BLaER1 (cell line): ENCODE measurements around the gene BAX.

Experiments
- H3K27ac ChIP-seq: shearing (Covaris generic); formaldehyde crosslinking; 2 replicates; pipeline ENCODE4 v1.8.1; 2022
- H3K27me3 ChIP-seq: shearing (Covaris generic); formaldehyde crosslinking; 2 replicates; pipeline ENCODE4 v1.8.1; 2022
- H3K36me3 ChIP-seq: shearing (Covaris generic); formaldehyde crosslinking; 2 replicates; pipeline ENCODE4 v1.8.1; 2022
- H3K4me1 ChIP-seq: shearing (Covaris generic); formaldehyde crosslinking; 2 replicates; pipeline ENCODE4 v1.8.1; 2022
- H3K4me2 ChIP-seq: shearing (Covaris generic); formaldehyde crosslinking; 2 replicates; pipeline ENCODE4 v1.8.1; 2022
- H3K4me3 ChIP-seq: shearing (Covaris generic); formaldehyde crosslinking; 2 replicates; pipeline ENCODE4 v1.8.1; 2022
- H3K9ac ChIP-seq: shearing (Covaris generic); formaldehyde crosslinking; 2 replicates; pipeline ENCODE4 v1.8.1; 2022
- H3K9me3 ChIP-seq: shearing (Covaris generic); formaldehyde crosslinking; 2 replicates; pipeline ENCODE4 v1.8.1; 2022
- H4K20me1 ChIP-seq: shearing (Covaris generic); formaldehyde crosslinking; 2 replicates; pipeline ENCODE4 v1.8.1; 2022
- Cebpa-rat ChIP-seq: shearing (Covaris generic); IDR thresholded peaks from 2 replicates; pipeline ENCODE4 v1.8.1; 2022

BAX gene

DNA sequence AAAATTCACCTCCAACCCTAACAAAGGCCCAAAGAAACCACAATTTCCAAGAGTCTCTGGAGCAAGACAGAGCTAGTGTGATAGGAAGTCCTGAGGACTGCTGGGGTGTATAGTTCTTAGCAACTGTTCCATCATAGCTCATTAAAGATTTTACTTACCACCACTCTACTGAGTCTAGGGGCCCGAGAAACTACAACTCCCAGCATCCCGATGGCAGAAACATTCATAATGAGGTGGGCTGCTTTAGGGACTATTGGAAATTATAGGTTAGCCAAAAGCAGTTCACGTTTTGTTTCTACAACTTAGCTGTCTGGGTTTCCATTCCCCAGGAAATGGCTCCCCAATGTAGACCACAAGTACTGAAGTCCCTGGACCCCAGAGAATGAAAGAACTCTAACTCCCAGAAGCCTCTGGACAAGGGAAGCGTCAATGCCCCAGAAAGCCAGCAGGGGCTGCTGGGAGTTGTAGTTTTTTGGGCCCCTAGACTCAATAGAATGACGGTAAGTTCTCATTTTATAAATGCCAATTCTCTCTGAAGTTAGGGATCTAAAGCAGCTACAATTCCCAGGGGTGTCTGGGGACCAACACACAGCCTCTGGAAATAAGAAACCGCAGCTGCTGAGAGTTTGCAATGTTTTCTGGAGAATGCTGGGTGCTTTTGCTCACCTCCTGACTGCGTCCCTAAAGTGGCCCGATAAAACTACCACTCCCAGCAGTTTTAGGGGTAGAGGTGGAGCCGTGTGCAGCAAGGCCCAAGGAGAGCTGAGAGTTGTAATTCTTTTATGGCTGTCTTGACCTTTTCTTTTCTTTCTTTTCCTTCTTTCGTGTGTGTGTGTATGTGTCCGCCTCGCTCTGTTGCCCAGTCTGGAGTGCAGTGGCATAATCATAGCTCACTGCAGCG is 21.5 kb downstream of the BAX start:
- H3K4me3 ChIP-seq, result no peak overlapping the region
- H3K27me3 ChIP-seq, result no peaks in the 10 kb centered on the region
- peaks cover 54% of the 10 kb centered on the region for H3K4me1 ChIP-seq
- no peaks in the 10 kb centered on the region for H4K20me1 ChIP-seq
- no peak for TF ChIP-seq Cebpa-rat
- no peak overlapping the region for H3K9ac ChIP-seq
- H3K36me3 ChIP-seq, result peaks cover 74% of the 10 kb centered on the region
- H3K27ac ChIP-seq, result 0 out of 2 replicates have a peak overlapping the region, but pooled peaks have one; percentile 18
- peak overlapping the region; percentile 37 for H3K4me2 ChIP-seq
- no peaks in the 10 kb centered on the region for H3K9me3 ChIP-seq

- peaks cover 54% of the 10 kb centered on the region for H3K4me1 ChIP-seq
- 0 out of 2 replicates have a peak overlapping the region, but pooled peaks have one; percentile 18 for H3K27ac ChIP-seq
- H3K4me2 ChIP-seq, result peak overlapping the region; percentile 37; the same call in 1 of the 2 replicates
- no peaks in the 10 kb centered on the region for H3K27me3 ChIP-seq
- H4K20me1 ChIP-seq, result no peaks in the 10 kb centered on the region
- no peak for TF ChIP-seq Cebpa-rat
- H3K9me3 ChIP-seq, result no peaks in the 10 kb centered on the region
- H3K36me3 ChIP-seq, result peaks cover 76% of the 10 kb centered on the region
- no peak overlapping the region for H3K4me3 ChIP-seq
- H3K9ac ChIP-seq, result no peak overlapping the region
Measured at GRCh38 chr19:48977061-48977460, 22.4 kb downstream of the BAX start.

DNA sequence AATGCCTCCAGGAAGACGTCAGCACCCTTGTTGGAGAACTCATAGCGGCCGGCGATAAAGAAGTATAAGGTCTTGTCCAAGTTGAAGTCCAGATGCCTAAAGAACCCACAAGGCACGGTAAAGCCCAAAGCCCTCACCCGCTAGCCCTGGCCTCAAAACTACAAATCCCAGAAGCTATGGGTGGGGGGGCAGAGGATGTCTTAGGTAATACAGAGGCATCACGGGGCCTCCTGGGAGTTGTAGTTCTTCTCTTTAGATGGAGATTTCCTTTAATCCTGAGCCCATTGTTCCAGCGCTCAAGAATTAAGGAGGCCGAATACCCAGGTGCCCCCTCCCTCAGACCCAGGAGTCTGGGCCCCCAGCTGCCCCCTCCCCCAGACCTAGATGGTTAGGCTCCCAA is 27.6 kb downstream of the BAX start:
- H3K9me3 ChIP-seq, result no peaks in the 10 kb centered on the region
- no peaks in the 10 kb centered on the region for H4K20me1 ChIP-seq
- no peak overlapping the region for H3K27ac ChIP-seq
- no peak overlapping the region for H3K4me2 ChIP-seq
- TF ChIP-seq Cebpa-rat, result no peak
- no peak overlapping the region for H3K4me3 ChIP-seq
- peaks cover 36% of the 10 kb centered on the region for H3K4me1 ChIP-seq
- no peak overlapping the region for H3K9ac ChIP-seq
- H3K36me3 ChIP-seq, result peaks cover 85% of the 10 kb centered on the region
- H3K27me3 ChIP-seq, result no peaks in the 10 kb centered on the region

DNA sequence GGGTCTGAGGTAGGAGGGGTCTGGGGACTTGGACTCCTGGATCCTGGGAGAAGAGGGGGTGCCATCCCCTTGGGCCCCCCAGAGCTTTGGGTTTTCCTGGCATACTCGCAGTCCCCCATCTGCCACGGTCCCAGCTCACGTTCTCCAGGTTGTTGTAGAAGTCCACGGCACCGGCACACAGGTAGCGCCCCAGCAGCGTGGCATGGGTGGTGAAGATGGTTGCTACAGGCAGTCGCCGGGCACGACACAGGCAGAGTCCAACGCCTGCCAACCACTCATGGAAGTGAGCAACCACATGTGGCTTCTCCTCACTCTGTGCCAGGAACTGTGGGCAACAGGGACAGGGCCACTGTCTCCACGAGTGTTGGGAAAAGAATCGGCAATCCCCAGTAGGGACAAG is 31.0 kb downstream of the BAX start:
- Histone ChIP-seq H3K9ac (no peak overlapping the region), H3K4me1 (peaks cover 30% of the 10 kb centered on the region), H3K36me3 (peaks cover 88% of the 10 kb centered on the region), H3K27me3 (no peaks in the 10 kb centered on the region), H3K27ac (no peak overlapping the region), H3K4me3 (no peak overlapping the region), H3K4me2 (no peak overlapping the region), H3K9me3 (no peaks in the 10 kb centered on the region), H4K20me1 (no peaks in the 10 kb centered on the region)
- TF ChIP-seq Cebpa-rat, result no peak

DNA sequence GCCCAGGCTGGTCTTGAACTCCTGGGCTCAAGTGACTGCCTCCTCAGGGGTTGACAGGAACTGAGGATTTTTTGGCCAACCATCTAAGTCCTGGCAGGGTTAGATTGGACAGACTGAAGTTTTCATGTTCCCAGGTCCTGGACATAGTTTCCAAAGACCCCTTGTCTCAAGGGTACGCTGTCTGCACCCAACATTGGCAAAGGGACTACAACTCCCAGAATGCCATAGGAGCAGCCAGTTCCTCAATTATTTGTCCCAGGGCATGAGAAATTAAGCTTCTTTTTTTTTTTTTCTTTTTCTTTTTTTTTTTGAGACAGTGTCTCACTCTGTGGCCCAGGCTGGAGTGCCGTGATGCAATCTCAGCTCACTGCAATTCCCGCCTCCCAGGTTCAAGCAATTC is 31.5 kb downstream of the BAX start:
- Histone ChIP-seq H3K9me3 (no peaks in the 10 kb centered on the region), H3K36me3 (peaks cover 88% of the 10 kb centered on the region), H4K20me1 (no peaks in the 10 kb centered on the region), H3K27me3 (no peaks in the 10 kb centered on the region), H3K4me3 (no peak overlapping the region), H3K27ac (no peak overlapping the region), H3K9ac (no peak overlapping the region), H3K4me1 (peaks cover 33% of the 10 kb centered on the region), H3K4me2 (no peak overlapping the region)
- TF ChIP-seq Cebpa-rat, result no peak

DNA sequence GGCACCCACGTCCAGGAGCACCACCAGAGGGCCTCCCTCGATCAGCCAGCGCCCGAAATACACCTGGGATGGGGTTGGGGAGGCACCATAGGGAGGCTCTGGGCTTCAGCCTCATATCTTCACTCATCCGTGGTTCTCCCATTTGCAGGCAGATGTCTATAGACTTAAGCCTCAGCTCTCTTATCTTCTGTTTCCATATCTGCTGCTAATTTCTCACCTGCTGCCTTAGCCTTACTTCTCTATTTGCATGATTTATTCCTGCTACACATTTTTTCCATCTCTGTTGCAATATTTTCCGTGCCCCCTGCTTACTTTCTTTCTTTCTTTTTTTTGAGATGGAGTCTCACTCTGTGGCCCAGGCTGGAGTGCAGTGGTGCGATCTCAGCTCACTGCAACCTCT is 32.6 kb downstream of the BAX start:
- Histone ChIP-seq H3K4me1 (peaks cover 43% of the 10 kb centered on the region), H3K9ac (no peak overlapping the region), H3K9me3 (no peaks in the 10 kb centered on the region), H3K36me3 (peaks cover 77% of the 10 kb centered on the region), H3K4me3 (no peak overlapping the region), H3K27me3 (no peaks in the 10 kb centered on the region), H4K20me1 (peaks cover 8% of the 10 kb centered on the region), H3K27ac (no peak overlapping the region), H3K4me2 (no peak overlapping the region)
- no peak for TF ChIP-seq Cebpa-rat

DNA sequence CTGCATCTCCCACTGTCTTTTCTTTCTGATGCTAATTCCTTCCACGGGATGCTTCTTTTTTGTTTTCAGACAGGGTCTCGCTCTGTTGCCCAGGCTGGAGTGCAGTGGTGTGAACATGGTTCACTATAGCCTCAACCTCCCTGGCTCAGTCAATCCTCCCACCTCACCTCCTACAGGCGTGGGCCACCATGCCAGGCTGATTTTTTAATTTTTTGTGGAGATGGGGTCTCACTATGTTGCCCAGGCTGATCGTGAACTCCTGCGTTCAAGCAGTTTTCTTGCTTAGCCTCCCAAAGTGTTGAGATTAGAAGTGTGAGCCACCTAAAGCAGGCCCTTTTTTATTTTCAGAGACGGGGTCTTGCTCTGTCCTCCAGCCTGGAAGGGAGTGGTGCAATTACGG is 33.6 kb downstream of the BAX start:
- H3K4me3 ChIP-seq, result no peak overlapping the region
- H3K4me2 ChIP-seq, result no peak overlapping the region
- peaks cover 8% of the 10 kb centered on the region for H4K20me1 ChIP-seq
- H3K27ac ChIP-seq, result peak overlapping the region; percentile 86; the same call in 1 of the 2 replicates
- peaks cover 67% of the 10 kb centered on the region for H3K36me3 ChIP-seq
- no peaks in the 10 kb centered on the region for H3K9me3 ChIP-seq
- no peak for TF ChIP-seq Cebpa-rat
- peak overlapping the region; percentile 93; the same call in 1 of the 2 replicates for H3K9ac ChIP-seq
- no peaks in the 10 kb centered on the region for H3K27me3 ChIP-seq
- peaks cover 43% of the 10 kb centered on the region for H3K4me1 ChIP-seq

- Histone ChIP-seq H3K4me3 (no peak overlapping the region), H3K4me1 (peaks cover 43% of the 10 kb centered on the region), H3K27me3 (no peaks in the 10 kb centered on the region), H3K9ac (peak overlapping the region; percentile 93), H3K27ac (peak overlapping the region; percentile 86), H3K36me3 (peaks cover 62% of the 10 kb centered on the region), H3K4me2 (peak overlapping the region; percentile 99), H3K9me3 (no peaks in the 10 kb centered on the region), H4K20me1 (peaks cover 8% of the 10 kb centered on the region)
- TF ChIP-seq Cebpa-rat, result no peak
Measured at GRCh38 chr19:48988860-48989259, 34.2 kb downstream of the BAX start.

DNA sequence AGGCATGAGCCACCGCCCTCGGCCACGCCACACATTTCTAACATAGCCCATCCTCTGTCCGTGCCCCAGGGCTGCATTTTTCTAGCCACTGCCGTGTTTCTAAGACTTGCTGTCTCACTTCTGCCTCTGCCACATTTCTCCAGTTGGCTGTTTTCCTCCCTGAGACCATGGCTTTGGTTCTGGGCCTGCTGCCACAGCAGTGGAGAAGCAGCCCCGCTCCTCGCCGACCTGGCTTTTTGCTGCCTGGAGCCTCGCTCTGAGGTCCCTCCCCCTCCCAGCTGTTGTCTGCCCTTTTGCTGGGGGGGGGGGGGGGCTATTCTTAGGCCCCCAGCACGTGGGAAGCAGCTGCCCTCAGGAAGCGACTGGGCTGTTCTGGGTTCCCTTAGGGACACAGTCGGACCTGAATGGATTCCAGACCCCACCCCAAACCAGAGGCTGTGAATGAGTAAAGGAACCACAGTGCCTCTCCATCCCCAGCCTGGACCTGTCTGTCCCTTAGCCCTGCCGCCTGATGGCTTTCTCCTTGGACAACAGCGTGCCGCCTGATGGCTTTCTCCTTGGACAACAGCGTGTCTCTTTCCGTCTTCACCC is 35.1 kb downstream of the BAX start:
- Histone ChIP-seq H3K4me1 (peaks cover 50% of the 10 kb centered on the region), H3K9ac (peak overlapping the region; percentile 93), H3K9me3 (no peaks in the 10 kb centered on the region), H3K4me2 (peak overlapping the region; percentile 99), H3K36me3 (peaks cover 52% of the 10 kb centered on the region), H4K20me1 (peaks cover 8% of the 10 kb centered on the region), H3K27me3 (no peaks in the 10 kb centered on the region), H3K4me3 (peak overlapping the region; percentile 27; the same call in 1 of the 2 replicates), H3K27ac (peak overlapping the region; percentile 86)
- no peak for TF ChIP-seq Cebpa-rat

DNA sequence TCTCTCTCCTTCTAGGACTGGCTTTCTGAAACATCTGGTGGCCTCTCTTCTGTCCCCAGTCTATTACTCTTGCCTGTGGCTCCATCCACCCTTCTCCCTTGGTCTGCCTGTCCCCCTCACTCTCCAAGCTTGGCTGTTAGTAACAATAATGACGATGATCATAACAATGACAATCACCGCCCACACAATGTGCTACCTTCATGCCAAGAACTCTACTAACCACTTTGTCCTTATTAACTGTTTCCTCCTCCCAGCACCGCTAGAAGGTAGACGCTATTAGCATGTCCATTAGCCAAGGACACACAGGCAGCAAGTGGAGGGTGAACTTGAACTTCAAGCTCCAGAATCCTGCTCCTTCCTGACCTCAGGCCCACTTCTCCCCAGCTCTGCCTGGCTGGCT is 35.7 kb downstream of the BAX start:
- no peak for TF ChIP-seq Cebpa-rat
- 0 out of 2 replicates have a peak overlapping the region, but pooled peaks have one; percentile 27 for H3K4me3 ChIP-seq
- H3K27me3 ChIP-seq, result no peaks in the 10 kb centered on the region
- peaks cover 56% of the 10 kb centered on the region for H3K4me1 ChIP-seq
- H3K4me2 ChIP-seq, result peak overlapping the region; percentile 99
- H3K9me3 ChIP-seq, result no peaks in the 10 kb centered on the region
- H3K9ac ChIP-seq, result peak overlapping the region; percentile 93
- H3K36me3 ChIP-seq, result peaks cover 46% of the 10 kb centered on the region
- peaks cover 12% of the 10 kb centered on the region for H4K20me1 ChIP-seq
- H3K27ac ChIP-seq, result peak overlapping the region; percentile 86
